Lung microvascular endothelial cell (primary cell): ENCODE results near the gene SLC13A3. TPM values are rescaled to one million over a fixed set of nuclear protein-coding genes. Genes with fewer than 3 reads are reported as not detected.
"Not testable (repeated sequence)": the region's sequence is repeated elsewhere in the genome, so short reads cannot be mapped to it uniquely, and the experiment has no call there.

Source experiments
- DNase-seq, 2 donors: peaks; one replicate each; pipeline versions ENCODE4 v3.0.0 to v3.0.0-alpha.2; 2010; ENCODE audit warnings: low read depth in 2 of 2
- total RNA-seq: library from RNA; depleted of rRNA; stranded (reverse); fragments of >200 nt; gene quantifications from 2 replicates; pipeline ENCODE4 v1.2.1, GENCODE V29; 2014

SLC13A3 gene
- total RNA-seq, 1 donor from 2014 or later = not detected

DNA sequence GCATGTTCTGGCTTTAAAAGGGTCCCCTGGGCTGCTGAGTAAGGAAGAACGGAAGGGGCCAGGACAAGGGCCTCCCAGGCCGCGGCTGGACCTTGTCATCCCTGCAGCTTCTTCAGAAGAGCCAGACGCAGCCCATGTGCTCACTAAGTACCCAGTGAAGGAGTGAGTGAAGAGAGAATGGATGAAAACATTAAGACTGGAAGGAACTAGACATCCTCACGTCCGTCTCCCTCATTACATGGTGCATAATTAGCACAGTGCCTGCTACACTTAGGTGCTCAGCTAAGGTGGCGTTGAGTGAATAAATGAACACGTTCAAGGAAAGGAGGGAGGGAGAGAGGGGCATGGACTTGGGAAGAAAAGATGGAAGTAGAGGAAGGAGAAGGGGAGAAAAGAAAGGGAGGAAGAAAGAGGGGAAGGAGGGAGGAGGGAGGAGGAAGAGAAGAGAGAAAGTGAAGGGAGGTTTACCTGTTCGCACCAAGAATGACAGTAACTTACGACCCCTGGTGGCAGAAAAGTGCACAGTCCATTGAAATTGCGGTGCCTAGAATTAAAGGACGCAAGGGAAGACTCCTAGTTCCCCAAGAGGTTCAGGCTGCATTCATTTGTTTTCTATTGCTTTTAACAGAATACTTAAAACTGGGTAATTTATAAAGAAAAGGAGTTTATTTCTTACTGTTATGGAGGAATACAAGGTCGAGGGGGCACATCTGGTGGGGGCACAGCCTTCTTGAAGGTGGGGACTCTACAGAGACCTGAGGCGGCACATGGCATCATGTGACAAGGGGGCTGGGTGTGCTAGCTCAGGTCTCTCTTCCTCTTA lies 30.0 kb upstream of the SLC13A3 start:
- peak; percentile 53 to 71 for DNase-seq

GRCh38 chr20:46680684-46681031 lies 29.4 kb upstream of the SLC13A3 start:
- no peak for DNase-seq

- no peak for DNase-seq
These were observed 27.3 kb upstream of the SLC13A3 start for GRCh38 chr20:46678516-46678915.

GRCh38 chr20:46677608-46678007 lies 26.3 kb upstream of the SLC13A3 start:
- no peak for DNase-seq

GRCh38 chr20:46676649-46677316 lies 25.5 kb upstream of the SLC13A3 start:
- not testable (repeated sequence) for DNase-seq

DNA sequence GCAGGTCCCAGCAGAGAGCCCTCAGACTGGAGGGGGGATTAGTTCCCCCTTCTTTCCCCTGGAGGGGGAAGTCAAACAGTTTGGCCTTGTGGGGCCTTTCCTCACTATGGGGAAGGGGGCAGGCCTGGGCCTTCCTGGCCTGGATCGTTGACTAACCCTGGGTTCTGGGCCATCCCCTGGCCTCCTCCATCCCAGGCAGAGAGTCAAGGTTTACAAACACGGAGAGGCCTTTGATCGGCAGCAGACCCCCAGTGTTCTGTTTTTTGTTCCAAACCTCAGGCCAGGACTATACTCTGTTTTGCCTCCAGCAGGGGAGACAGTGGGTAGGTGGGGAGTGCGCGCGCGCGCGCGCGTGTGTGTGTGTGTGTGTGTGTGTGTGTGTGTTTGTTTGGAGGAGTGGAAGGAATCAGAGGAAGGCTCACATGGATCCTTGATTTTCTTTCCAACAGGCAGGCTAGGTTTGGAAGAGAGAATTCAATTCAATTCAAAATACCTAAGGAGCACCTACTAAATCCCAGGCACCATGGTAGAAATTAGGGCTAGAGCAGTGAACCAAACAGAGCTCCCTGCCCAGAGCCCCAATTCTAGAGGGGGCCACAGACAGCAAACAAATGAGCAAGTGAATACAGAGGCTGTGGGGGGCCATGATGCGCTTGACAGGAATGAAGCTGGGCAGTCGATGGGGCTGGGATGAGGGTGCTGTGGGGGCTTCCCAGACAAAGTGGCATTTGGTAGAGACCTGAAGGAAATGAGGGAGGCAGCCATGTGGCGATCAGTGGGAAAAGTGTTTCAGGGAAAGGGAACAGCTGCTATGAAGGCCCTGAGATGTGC lies 23.2 kb upstream of the SLC13A3 start:
- no peak for DNase-seq

DNA sequence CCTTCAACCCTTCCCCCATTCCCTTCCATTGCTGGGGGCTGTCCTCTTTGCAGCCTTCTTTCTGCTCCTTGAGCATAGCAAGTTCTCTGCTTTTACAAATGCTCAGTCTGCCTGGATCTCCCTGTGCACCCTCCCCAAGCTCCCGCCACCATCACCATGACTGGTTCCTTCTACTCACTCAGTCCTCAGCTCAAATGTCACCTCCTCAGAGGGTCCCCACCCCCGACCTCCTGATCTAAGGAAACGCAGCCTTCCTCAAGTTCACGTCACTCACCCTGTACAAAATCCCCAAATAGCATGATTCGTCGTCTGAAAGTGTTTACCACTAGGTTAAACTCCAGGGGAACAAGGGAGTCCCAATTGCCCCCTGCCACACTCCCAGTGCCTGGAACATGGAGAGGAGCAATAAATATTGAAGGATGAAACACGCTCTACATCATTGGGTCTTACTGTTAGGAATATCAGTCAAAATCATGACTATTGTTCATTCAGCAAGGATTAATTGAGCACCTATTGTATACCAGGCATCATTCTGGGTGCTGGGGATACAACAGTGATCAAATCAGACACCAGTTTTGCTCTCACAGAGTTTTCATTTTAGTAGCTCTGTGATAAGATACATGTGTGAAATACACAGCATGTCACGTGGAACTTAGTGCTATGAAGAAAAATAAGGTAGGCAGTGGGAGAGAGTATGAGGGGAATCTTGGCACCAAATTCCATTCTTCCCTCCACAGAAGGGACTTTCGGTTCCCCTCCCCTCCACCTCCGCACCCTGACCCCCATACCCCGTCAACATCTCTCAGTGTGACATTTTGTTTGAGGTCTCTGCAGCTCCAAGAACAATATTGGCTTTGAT lies 22.4 kb upstream of the SLC13A3 start:
- no peak for DNase-seq

DNA sequence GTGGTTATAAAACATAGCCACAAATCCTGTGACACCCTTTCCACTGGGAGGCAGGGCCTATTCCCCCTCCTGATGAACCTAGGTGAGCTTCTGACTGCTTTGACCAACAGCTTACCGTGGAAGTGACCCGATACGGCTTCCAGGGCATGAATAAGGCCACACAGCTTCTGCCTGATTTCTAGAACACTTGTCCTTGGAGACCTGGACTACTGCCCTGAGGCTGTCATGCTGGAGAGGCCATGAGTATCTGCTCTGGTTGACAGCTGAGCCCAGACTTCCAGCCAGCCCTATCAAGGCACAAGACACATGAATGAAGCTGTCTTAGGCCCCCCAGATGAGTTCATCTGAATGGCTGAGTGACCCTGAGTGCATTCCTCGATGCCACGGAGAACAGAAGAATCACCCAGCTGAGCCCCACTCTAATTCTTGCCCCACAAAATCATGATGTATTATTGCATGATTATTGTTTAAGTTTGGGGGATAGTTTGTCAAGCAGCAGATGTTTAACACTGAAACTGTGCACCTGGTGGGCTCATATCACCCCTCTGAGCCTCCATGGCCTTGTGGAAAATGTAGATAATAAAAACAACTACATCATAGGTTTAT lies 21.4 kb upstream of the SLC13A3 start:
- no peak for DNase-seq

GRCh38 chr20:46671866-46672542 lies 20.7 kb upstream of the SLC13A3 start:
- DNase-seq = no peak

- no peak for DNase-seq
These were observed 19.6 kb upstream of the SLC13A3 start for GRCh38 chr20:46670585-46671584.

GRCh38 chr20:46670228-46670584 lies 18.9 kb upstream of the SLC13A3 start:
- DNase-seq = no peak

DNA sequence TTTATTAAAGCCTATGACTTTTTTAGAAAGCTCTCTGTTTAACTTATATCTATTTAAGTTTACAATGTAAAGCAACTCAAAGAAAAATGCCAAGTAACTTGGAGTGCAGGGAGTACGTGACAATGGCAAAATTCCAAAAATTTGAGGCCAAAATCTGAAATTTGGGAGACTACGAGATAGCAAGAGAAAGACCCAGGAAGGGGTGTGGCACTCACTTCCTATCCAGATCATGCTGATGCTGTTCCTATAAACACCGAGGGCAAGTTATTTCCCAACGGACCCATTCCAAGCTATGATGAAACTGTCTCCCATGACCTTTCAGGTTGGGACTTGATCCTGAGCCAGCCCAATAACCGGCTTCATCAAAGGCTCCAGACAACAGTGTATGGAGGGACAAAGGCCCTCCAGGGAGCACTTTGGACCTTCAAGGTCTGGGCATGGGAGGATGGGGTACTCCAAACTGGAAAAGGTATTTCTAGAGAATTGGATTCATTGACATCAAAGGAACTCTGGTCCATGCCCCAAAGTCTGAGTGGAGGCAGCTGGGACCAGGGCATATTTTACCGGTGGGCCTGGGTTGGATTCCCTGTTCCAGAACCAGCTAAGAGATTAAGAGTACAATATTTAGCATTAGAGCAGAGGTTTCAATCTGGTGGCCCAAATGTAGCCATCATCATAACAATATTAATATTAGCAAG lies 15.7 kb upstream of the SLC13A3 start:
- no peak for DNase-seq

DNA sequence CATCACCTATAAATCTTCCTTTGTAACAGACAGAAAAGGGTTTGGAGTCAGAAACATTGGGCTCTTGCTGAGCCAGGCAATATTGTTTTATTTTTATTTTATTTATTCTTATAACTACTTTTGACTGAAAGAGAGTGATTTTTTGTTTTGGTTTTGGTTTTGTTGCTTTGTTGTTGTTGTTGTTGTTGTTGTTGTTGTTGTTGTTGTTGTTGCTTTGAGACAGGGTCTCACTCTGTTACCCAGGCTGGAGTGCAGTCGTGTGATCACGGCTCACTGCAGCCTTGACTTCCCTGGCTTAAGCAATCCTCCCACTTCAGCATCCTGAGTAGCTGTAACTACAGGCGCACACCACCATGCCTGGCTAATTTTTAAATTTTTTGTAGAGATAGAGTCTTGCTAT lies 15.0 kb upstream of the SLC13A3 start:
- no peak for DNase-seq

GRCh38 chr20:46665602-46666001 lies 14.3 kb upstream of the SLC13A3 start:
- DNase-seq = no peak

- no peak for DNase-seq
These were observed 12.3 kb upstream of the SLC13A3 start for GRCh38 chr20:46663531-46663930.

DNA sequence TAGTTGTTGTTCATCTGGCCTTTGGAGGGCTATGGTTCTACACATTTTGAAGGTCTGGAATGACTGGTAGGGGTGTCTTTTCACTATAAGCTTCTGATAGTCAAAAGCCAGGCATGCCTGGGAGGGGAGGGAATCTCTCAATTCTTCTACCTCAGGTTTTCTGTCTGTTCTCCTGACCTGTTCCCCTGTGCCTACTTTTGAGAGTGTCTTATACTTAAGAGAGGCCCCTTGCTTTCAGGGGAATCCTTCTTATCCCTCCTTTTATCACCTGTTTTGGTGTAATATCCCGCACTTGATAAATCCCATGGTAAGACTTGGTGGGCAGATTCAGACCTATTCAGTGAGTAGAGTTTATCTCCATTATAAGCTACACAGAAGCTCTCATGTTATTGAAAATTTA lies 10.4 kb upstream of the SLC13A3 start:
- DNase-seq = no peak

DNA sequence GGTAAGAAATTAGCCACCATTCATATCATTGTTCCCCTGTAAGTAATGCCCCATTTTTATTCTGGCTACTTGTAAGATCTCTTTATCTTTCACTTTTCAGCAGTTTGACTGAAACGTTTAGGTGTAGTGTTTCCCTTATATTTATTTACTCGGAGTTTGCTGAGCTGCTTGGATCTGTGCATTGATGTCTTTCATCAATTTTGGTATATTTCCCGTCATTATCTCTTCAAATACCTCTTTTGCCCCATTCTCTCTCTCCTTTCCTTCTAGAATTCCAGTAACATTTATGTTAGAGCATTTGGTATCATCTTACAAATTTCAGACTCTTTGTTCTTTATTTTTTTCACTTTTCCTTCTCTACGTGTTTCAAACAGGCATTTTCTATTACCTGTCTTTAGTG lies 9.2 kb upstream of the SLC13A3 start:
- DNase-seq = no peak

- DNase-seq = no peak
These were observed 6.4 kb upstream of the SLC13A3 start for GRCh38 chr20:46657618-46658017.

DNA sequence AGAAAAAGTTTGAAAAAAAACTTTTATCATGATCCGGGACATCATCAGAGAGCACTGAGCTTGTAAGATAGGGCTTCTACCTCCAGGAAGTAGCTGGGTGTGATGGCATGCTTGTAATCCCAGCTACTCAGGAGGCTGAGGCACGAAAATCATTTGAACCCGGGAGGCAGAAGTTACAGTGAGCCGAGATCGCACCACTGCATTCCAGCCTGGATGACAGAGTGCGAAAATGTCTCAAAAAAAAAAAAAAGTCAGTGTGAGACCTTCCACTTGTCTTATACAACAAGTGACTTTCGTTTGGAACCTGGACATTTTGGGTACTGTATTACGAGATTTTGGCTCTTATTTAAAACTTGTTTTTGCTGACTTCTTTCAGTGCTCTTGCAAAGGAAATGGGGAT lies 5.9 kb upstream of the SLC13A3 start:
- DNase-seq = no peak
